Measurements from ENCODE around the gene MRPL42.

Gene MRPL42

DNA sequence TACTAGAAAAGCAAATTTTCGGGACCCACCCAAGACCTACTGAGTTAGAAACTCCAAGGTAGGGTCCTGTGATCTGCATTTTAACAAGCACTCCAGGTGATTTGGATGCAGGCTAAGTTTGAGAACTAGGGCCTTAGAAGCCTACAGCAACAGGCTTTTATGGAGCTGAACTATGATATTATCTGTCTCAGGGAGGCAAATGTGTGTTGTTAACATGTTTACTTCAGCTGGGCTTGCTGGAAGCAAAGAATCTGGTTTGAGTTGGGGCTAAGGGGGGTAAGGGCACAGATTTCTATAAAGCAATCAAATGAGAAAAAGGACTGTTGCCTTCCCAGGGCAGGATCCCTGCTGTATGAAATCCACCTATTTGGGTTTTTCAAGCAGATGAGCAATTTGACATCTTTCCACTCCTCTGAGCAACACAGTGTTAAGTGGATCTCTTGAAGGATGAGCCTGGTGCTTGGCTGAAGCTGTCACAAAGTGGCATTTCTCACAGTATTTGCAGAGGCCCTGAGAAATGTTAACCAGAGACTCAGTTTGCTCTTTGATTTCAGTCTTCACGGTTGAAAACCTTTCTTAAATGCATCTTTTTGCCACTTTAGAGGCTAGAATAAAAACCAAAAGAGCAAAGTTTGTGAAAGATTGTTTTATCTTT lies 68.9 kb downstream of the MRPL42 start:
- no peak for DNase-seq (ENCODE audit: low read depth, low spot score)
- TF ChIP-seq, protein P1, sequence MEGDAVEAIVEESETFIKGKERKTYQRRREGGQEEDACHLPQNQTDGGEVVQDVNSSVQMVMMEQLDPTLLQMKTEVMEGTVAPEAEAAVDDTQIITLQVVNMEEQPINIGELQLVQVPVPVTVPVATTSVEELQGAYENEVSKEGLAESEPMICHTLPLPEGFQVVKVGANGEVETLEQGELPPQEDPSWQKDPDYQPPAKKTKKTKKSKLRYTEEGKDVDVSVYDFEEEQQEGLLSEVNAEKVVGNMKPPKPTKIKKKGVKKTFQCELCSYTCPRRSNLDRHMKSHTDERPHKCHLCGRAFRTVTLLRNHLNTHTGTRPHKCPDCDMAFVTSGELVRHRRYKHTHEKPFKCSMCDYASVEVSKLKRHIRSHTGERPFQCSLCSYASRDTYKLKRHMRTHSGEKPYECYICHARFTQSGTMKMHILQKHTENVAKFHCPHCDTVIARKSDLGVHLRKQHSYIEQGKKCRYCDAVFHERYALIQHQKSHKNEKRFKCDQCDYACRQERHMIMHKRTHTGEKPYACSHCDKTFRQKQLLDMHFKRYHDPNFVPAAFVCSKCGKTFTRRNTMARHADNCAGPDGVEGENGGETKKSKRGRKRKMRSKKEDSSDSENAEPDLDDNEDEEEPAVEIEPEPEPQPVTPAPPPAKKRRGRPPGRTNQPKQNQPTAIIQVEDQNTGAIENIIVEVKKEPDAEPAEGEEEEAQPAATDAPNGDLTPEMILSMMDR (IDR thresholded peaks at IDR 0.05; ENCODE audit: low read depth, low read length) = no peak
- H3K4me3 ChIP-seq (ENCODE audit: low read depth, low read length) = no peak overlapping the region
- in situ Hi-C loops (cut with HindIII; ENCODE audit: low sequenced_read_pairs) = no loop called here

DNA sequence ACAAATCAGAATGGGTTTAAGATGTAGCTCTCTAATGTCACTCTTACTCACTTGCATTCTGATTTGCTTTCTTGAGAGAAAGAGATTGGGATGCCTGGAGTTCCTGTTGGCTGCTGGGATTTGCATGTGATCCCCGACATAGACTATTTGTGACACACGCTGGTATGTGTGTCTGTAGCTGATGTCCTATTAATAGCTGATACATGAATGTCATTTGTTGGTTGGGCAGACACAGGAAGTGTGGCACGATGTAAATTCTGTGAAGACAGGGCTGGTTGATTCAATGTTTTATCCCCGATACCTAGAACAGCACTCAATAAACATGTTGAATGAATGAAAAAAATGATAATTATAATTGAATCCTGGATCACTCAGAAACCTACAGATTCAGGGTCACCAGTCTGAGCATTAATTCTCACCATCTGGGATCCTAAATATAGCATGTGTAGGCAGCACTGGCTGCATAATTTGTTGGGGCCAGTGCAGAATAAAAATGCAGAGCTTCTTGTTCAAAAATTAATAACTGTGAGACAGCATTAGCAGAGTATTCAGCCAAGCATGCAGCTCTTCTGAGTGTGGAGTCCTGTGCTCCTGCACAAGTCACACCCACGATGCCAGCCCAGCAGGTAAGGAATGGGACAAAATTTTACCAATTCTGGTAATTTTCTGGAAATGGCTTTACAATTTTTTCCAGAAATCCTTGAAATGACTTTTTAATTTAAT lies 69.6 kb downstream of the MRPL42 start:
- H3K4me3 ChIP-seq (ENCODE audit: low read depth, low read length) = no peak overlapping the region
- TF ChIP-seq, protein P1 (IDR thresholded peaks at IDR 0.05; ENCODE audit: low read depth, low read length) = no peak
- in situ Hi-C loops (cut with HindIII; ENCODE audit: low sequenced_read_pairs) = no loop called here
- no peak for DNase-seq (ENCODE audit: low read depth, low spot score)

- TF ChIP-seq, protein P1 (IDR thresholded peaks at IDR 0.05; ENCODE audit: low read depth, low read length) = no peak
- no peak overlapping the region for H3K4me3 ChIP-seq (ENCODE audit: low read depth, low read length)
- in situ Hi-C loops (cut with HindIII; ENCODE audit: low sequenced_read_pairs) = no loop called here
- no peak for DNase-seq (ENCODE audit: low read depth, low spot score)
These were observed 70.5 kb downstream of the MRPL42 start for GRCh38 chr12:93537769-93538168.

DNA sequence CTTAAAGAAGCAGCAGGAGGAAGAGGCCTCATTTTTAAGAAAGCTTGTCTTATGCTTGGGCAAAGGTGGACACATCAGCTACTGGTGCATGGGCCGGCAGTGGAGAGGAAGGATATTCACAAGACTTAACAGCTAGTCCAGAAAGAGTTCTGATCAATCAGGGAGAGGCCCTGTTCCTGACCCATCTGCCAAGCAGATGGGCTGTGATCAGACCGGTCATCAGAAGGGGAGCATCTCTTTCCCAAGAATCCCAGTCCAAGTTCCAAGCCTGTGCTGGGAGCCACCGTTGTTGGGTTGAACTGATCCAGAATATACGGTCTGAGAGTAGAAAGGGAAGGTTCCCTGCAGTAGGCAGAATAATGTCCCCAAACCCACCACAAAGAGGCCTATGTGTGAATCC lies 72.5 kb downstream of the MRPL42 start:
- in situ Hi-C loops (cut with HindIII; ENCODE audit: low sequenced_read_pairs) = no loop called here
- no peak overlapping the region for H3K4me3 ChIP-seq (ENCODE audit: low read depth, low read length)
- TF ChIP-seq, protein P1 (IDR thresholded peaks at IDR 0.05; ENCODE audit: low read depth, low read length) = no peak
- no peak for DNase-seq (ENCODE audit: low read depth, low spot score)

GRCh38 chr12:93540466-93540865 lies 73.2 kb downstream of the MRPL42 start:
- DNase-seq (ENCODE audit: low read depth, low spot score) = no peak
- TF ChIP-seq, protein P1 (IDR thresholded peaks at IDR 0.05; ENCODE audit: low read depth, low read length) = no peak
- no peak overlapping the region for H3K4me3 ChIP-seq (ENCODE audit: low read depth, low read length)
- in situ Hi-C loops (cut with HindIII; ENCODE audit: low sequenced_read_pairs) = no loop called here

DNA sequence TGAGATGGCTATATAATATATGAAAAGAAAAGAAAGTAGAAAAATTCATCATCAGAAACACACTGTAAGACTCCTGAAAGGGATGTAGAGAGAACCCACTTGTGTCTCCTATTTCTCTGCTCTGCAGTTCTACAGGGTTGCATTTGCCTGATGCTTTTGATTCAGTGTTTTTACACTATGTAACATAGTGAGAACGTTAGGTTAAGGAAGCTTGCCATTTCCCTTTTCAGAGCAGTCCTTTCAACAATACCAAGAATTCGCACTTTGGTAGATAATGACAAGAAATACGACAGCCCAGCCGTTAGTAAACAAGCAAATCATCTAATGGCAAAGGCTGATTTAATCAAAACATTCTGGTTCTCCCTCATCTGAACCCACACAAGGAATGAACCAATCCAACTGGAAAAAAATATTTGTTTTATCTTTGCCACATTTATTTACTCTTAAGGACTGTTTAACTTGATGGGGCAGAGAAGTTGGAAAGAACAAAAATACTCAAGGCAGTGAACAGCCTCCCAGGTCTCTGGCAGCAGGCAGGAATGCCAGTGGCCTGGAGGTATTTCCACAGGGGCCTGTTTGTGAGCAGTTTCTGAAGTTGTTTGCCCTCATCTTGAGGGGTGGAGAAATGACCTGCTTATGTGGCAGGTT lies 74.4 kb downstream of the MRPL42 start:
- in situ Hi-C loops (cut with HindIII; ENCODE audit: low sequenced_read_pairs) = no loop called here
- TF ChIP-seq, protein P1 (IDR thresholded peaks at IDR 0.05; ENCODE audit: low read depth, low read length) = no peak
- no peak for DNase-seq (ENCODE audit: low read depth, low spot score)
- H3K4me3 ChIP-seq (ENCODE audit: low read depth, low read length) = no peak overlapping the region

Measured in astrocyte of the spinal cord (primary cell).